Neutrophil (primary cell): ENCODE measurements around the gene TMEM144.

Experiments used
- H3K27ac ChIP-seq: fragments of 200-600 bp; sonication (generic); 2 replicates; pipeline ENCODE4 v1.5.1; 2016; ENCODE audit warnings: mild to moderate bottlenecking, moderate library complexity
- H3K27me3 ChIP-seq: fragments of 200-600 bp; sonication (generic); 2 replicates; pipeline ENCODE4 v1.6.0; 2016; ENCODE audit warnings: mild to moderate bottlenecking
- H3K36me3 ChIP-seq: fragments of 200-600 bp; sonication (generic); 2 replicates; pipeline ENCODE4 v1.5.1; 2017
- H3K4me1 ChIP-seq, 2 experiments: fragments of 200-600 bp in 1 of 2; sonication (generic) in 1 of 2; 1 replicate in 1 of 2; 2 replicates in 1 of 2; pipeline versions ENCODE4 v1.5.1 to v1.6.1; 2013 to 2016; ENCODE audit warnings: low read depth in 1 of 2, low read length in 1 of 2, mild to moderate bottlenecking in 1 of 2, moderate library complexity in 1 of 2; ENCODE audit not compliant: control insufficient read depth in 1 of 2, insufficient read depth in 1 of 2
- H3K4me3 ChIP-seq, 2 experiments: fragments of 200-600 bp in 1 of 2; sonication (generic) in 1 of 2; 1 replicate in 1 of 2; 2 replicates in 1 of 2; pipeline ENCODE4 v1.5.1; 2013 to 2016; ENCODE audit warnings: low read depth in 1 of 2, low read length in 1 of 2, mild to moderate bottlenecking in 1 of 2, moderate library complexity in 1 of 2
- H3K9me3 ChIP-seq: fragments of 200-600 bp; sonication (generic); 2 replicates; pipeline ENCODE4 v1.5.1; 2016
- TF ChIP-seq, protein P1 (sequence below): fragments of 200-600 bp; sonication (generic); IDR thresholded peaks from 2 replicates; pipeline ENCODE4 v1.5.1; 2016; ENCODE audit warnings: antibody characterized with exemption

TMEM144 gene

DNA sequence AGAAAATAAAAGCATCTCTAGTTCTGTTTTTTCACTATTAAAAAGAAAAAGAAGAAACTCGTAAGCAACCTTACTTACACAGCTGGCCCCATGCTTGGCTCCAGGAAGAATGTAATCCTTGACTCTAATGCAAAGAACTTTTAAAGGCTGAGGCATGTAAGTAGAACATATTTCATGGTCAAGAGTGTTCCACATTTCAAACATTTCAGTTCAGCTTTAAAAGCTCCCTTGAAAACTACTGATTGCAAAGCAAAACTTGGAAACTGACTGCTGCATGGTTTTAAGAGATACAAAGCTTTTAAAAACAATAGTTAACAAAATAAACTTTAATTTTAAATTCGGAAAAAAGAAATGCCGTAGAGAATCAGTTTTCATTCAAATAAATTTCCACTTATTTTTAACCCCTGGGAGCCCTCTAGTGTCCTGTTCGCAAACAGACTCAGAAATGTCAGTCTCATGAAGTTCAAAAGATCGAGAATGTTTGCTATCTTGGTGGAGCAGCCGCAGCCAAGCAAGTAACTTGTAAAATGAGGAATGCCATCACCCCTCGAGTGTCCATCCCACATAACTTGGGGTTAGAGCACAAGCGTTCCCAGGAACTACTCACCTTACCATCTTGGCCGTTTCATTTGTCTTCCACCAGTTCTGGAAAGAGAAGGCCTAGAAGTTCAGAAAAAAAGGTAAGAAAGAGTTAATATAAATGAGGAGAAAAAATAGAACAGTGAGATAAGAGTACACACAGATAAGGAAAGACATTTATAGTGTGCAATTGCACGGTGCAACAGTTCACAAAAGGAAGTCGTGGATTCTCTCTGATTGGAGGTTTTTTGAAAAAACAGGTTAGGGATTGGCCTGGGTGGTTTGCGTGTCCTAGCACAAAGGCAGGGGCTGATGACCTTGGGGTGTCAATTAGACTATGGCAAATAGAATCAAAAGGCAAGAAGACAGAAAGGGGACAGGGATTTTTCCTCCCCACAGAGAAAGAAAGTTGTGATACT lies 37.7 kb upstream of the TMEM144 start, which contains the start of gene GASK1B:
Gene GASK1B (minus strand): TSS at position 765 of the 998 bp plus-strand sequence. CDS start 1,650 bp downstream, outside the sequence.
- TF ChIP-seq, protein P1, sequence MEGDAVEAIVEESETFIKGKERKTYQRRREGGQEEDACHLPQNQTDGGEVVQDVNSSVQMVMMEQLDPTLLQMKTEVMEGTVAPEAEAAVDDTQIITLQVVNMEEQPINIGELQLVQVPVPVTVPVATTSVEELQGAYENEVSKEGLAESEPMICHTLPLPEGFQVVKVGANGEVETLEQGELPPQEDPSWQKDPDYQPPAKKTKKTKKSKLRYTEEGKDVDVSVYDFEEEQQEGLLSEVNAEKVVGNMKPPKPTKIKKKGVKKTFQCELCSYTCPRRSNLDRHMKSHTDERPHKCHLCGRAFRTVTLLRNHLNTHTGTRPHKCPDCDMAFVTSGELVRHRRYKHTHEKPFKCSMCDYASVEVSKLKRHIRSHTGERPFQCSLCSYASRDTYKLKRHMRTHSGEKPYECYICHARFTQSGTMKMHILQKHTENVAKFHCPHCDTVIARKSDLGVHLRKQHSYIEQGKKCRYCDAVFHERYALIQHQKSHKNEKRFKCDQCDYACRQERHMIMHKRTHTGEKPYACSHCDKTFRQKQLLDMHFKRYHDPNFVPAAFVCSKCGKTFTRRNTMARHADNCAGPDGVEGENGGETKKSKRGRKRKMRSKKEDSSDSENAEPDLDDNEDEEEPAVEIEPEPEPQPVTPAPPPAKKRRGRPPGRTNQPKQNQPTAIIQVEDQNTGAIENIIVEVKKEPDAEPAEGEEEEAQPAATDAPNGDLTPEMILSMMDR, result no peak
- Histone ChIP-seq H3K4me1 (peaks cover 26 to 33% of the 10 kb centered on the region in 2 experiments), H3K27ac (no peak within 1 kb of the TSS), H3K4me3 (peak within 1 kb of the TSS in 1 of 2 experiments; percentile 16), H3K27me3 (peaks cover 35% of the 10 kb centered on the region), H3K36me3 (no peaks in the 10 kb centered on the region), H3K9me3 (no peaks in the 10 kb centered on the region)

DNA sequence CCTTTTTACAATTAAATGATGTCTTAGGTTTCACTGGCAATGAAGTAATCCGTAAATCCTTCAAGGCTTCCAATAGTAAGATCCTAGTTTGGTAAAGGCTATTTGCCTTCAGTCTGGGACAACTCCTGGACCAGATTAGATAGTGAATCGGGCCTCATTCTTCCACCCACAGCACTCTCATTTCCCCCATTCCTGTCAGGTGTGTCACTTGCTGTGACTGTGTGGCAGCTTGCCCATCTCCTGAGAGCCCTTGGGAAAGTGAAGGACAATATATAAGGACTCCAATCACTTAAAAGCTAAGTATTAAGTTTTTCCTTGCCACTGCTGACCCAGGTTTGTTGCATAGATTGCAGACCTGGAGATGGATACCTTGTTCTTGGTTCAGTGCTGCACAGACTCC lies 34.2 kb upstream of the TMEM144 start:
- TF ChIP-seq, protein P1, result no peak
- Histone ChIP-seq H3K27me3 (peaks cover 15% of the 10 kb centered on the region), H3K36me3 (no peaks in the 10 kb centered on the region), H3K9me3 (no peaks in the 10 kb centered on the region), H3K4me1 (peaks cover 13 to 16% of the 10 kb centered on the region in 2 experiments), H3K27ac (no peak overlapping the region), H3K4me3 (no peak overlapping the region)

DNA sequence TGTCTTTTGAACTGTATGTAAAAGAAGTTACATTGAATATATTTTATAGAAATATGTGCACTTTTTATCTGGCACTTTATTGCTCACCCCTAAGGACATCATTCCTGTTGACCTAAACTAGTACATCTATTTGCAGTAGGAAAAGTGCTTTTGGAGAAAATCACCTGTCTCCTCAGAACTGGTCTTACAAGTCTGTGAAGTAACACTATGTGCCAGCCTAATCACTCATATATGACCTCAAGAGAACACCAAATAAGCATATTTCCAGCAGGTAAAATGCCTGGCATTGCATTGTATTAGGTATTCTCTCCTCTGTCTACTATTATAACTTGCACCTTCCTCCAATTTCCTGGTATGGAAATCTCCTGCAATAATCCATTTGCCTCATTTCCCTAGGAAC lies 33.5 kb upstream of the TMEM144 start:
- H3K27me3 ChIP-seq, result peaks cover 8% of the 10 kb centered on the region
- H3K4me3 ChIP-seq, result no peak overlapping the region
- H3K36me3 ChIP-seq, result no peaks in the 10 kb centered on the region
- TF ChIP-seq, protein P1, result no peak
- H3K4me1 ChIP-seq, result peaks cover 10% of the 10 kb centered on the region in 2 experiments
- H3K9me3 ChIP-seq, result no peaks in the 10 kb centered on the region
- H3K27ac ChIP-seq, result no peak overlapping the region

DNA sequence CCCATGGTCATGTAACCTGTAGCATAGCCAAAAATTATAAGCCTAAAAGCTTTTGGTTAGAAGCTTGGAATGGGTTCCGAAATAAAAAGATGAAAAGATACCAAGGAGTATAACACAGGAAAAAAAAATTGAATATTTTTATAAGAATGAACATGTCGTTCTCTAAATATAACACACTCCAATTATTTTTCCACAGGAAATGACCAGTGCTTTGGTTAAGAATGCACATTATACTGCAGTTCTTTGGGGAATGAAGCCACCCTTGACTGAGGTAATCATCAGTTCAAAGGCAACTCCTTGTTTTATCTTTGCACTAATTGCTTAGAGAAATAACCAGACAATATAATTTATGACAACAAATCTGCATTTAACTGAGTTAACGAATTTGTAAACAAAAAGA lies 30.8 kb upstream of the TMEM144 start:
- Histone ChIP-seq H3K4me3 (no peak overlapping the region), H3K9me3 (no peaks in the 10 kb centered on the region), H3K4me1 (no peaks in the 10 kb centered on the region), H3K27me3 (no peaks in the 10 kb centered on the region), H3K36me3 (no peaks in the 10 kb centered on the region), H3K27ac (no peak overlapping the region)
- TF ChIP-seq, protein P1, result no peak

DNA sequence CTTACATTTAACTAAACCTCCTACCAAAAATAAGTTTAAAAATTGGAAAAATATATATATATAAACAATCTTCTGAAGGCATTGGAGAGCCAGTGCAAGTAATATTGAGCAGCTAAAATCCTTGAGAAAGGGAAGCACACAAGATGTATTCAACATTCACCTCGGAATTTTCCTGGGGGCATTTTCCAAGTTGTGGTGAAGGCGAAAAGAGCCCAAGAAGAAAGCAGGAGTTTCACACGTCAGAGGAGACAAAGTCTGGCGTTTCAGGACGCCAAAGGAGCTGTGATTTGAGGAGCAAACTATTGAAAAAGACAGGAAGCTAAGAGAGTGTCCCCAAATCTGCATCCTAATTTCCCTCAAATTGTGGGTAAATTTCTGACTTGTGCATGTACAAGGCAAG lies 28.4 kb upstream of the TMEM144 start:
- H3K36me3 ChIP-seq, result no peaks in the 10 kb centered on the region
- TF ChIP-seq, protein P1, result no peak

More for the DNA sequence above, 28.4 kb upstream of the TMEM144 start:
- no peaks in the 10 kb centered on the region for H3K9me3 ChIP-seq
- no peaks in the 10 kb centered on the region for H3K4me1 ChIP-seq
- no peak overlapping the region for H3K4me3 ChIP-seq
- H3K27me3 ChIP-seq, result no peaks in the 10 kb centered on the region
- H3K27ac ChIP-seq, result no peak overlapping the region
